Daoy (cell line): ENCODE measurements around the gene ACY1. TPM values are rescaled to one million over a fixed set of nuclear protein-coding genes. Genes with fewer than 3 reads are reported as not detected.

Experiments used
- DNase-seq: peaks from one replicate; pipeline ENCODE4 v3.0.0-alpha.2; 2015; ENCODE audit warnings: low read depth
- total RNA-seq: library from RNA; depleted of rRNA; stranded (reverse); fragments of >200 nt; shearing (Covaris generic); gene quantifications from 2 replicates; pipeline ENCODE4 v1.2.3, GENCODE V29; 2014

ACY1 gene
- total RNA-seq, 1 experiment from 2014 or later: 15.9 TPM

- DNase-seq: no peak
Measured at GRCh38 chr3:51945926-51946705, 37.2 kb upstream of the ACY1 start.

- DNase-seq: no peak
Measured at GRCh38 chr3:51946796-51947195, 36.5 kb upstream of the ACY1 start.

GRCh38 chr3:51947215-51947900, 36.0 kb upstream of the ACY1 start:
- no peak for DNase-seq

GRCh38 chr3:51948016-51948580, 35.2 kb upstream of the ACY1 start:
- no peak for DNase-seq

GRCh38 chr3:51949121-51949520, 34.2 kb upstream of the ACY1 start:
- no peak for DNase-seq

GRCh38 chr3:51950899-51951298, 32.4 kb upstream of the ACY1 start:
- DNase-seq: no peak

- DNase-seq: no peak
Measured at GRCh38 chr3:51953445-51953844, 29.9 kb upstream of the ACY1 start.

GRCh38 chr3:51954105-51954504, 29.2 kb upstream of the ACY1 start:
- no peak for DNase-seq

- DNase-seq: no peak
Measured at GRCh38 chr3:51954713-51955112, 28.6 kb upstream of the ACY1 start.

GRCh38 chr3:51955175-51955892, 28.0 kb upstream of the ACY1 start, which contains the start of gene GPR62:
Gene GPR62 (plus strand): TSS chr3:51955381. CDS start chr3:51955653, 272 bp downstream.
- no peak for DNase-seq

GRCh38 chr3:51955893-51956770, 27.2 kb upstream of the ACY1 start:
- DNase-seq: peak; percentile 36

- no peak for DNase-seq
Measured at GRCh38 chr3:51957520-51958205, 25.7 kb upstream of the ACY1 start.

- DNase-seq: no peak
Measured at GRCh38 chr3:51958603-51959521, 24.5 kb upstream of the ACY1 start.

GRCh38 chr3:51959651-51960050, 23.7 kb upstream of the ACY1 start:
- no peak for DNase-seq

- DNase-seq: no peak
Measured at GRCh38 chr3:51960386-51960785, 22.9 kb upstream of the ACY1 start.

- DNase-seq: no peak
Measured at GRCh38 chr3:51961011-51961410, 22.3 kb upstream of the ACY1 start.

- DNase-seq: no peak
Measured at GRCh38 chr3:51961602-51962569, 21.4 kb upstream of the ACY1 start.

GRCh38 chr3:51962854-51963530, 20.3 kb upstream of the ACY1 start:
- no peak for DNase-seq
